Upper lobe of left lung (tissue), 6 donors: Measurements from ENCODE around the gene HDAC8. TPM values are rescaled to one million over a fixed set of nuclear protein-coding genes. Genes with fewer than 3 reads are reported as not detected.

Experiments
- ATAC-seq, 2 donors: fragments of 200-7000 bp; cut with Tn5 transposase; one replicate each; pipeline ENCODE4 v1.9.1; 2022; ENCODE audit warnings: mild to moderate bottlenecking in 2 of 2, moderate library complexity in 2 of 2; ENCODE audit not compliant: low FRiP score in 2 of 2
- DNase-seq, 2 donors: peaks; one replicate each; pipeline ENCODE4 v3.0.0-alpha.2; 2019 to 2020
- H3K27ac ChIP-seq, 4 donors: fragments of 200-600 bp; sonication (generic); one replicate each; pipeline ENCODE4 v1.5.1; 2016 to 2019
- H3K27me3 ChIP-seq, 4 donors: fragments of 200-600 bp; sonication (generic); one replicate each; pipeline ENCODE4 v1.5.1; 2017 to 2019
- H3K36me3 ChIP-seq, 4 donors: fragments of 200-600 bp; sonication (generic); one replicate each; pipeline ENCODE4 v1.5.1; 2016 to 2019
- H3K4me1 ChIP-seq, 4 donors: fragments of 200-600 bp; sonication (generic); one replicate each; pipeline ENCODE4 v1.5.1; 2018 to 2019
- H3K4me3 ChIP-seq, 4 donors: fragments of 200-600 bp; sonication (generic); one replicate each; pipeline ENCODE4 v1.5.1; 2017 to 2019; ENCODE audit warnings: mild to moderate bottlenecking in 2 of 4, moderate library complexity in 1 of 4
- H3K9me3 ChIP-seq, 4 donors: fragments of 200-600 bp; sonication (generic); one replicate each; pipeline ENCODE4 v1.5.1; 2018 to 2019
- EP300 ChIP-seq, 4 donors: sonication (generic); formaldehyde crosslinking; IDR thresholded peaks; one replicate each; pipeline ENCODE4 v1.5.1; 2017; ENCODE audit warnings: antibody characterized with exemption in 4 of 4, control low read depth in 2 of 4
- POLR2A ChIP-seq, 4 donors: fragments of 450-650 bp; IDR thresholded peaks; one replicate each; pipeline ENCODE4 v1.5.1; 2016 to 2017; ENCODE audit warnings: antibody characterized with exemption in 4 of 4, mild to moderate bottlenecking in 2 of 4
- POLR2AphosphoS5 ChIP-seq, 2 donors: sonication (generic); formaldehyde crosslinking; IDR thresholded peaks; one replicate each; pipeline ENCODE4 v1.5.1; 2017; ENCODE audit warnings: antibody characterized with exemption in 2 of 2
- WGBS, 2 donors: methylation state at CpG; one replicate each; pipeline ENCODE4 v1.1.5; 2017 to 2018; 5-methylcytosine and 5-hydroxymethylcytosine counted together
- total RNA-seq, 6 donors: library from RNA; depleted of rRNA in 4 of 6; stranded (reverse); fragments of >200 nt in 4 of 6; gene quantifications; one replicate each; pipeline versions ENCODE4 v1.1.0 to v1.2.1, GENCODE V29; 2016 to 2021
- TF ChIP-seq, protein P1 (sequence below), 6 experiments: fragments of 450-650 bp in 4 of 6; fragments of 200-600 bp in 2 of 6; sonication (generic) in 2 of 6; IDR thresholded peaks; one replicate each; pipeline ENCODE4 v1.5.1; 2016 to 2019; ENCODE audit warnings: antibody characterized with exemption in 6 of 6
- donor health status: DM: no; HTN: no; CAD: no; lungs with moderate emphysema.
- donor health status: DM: no; HTN: yes; CAD: no; lungs with severe emphysema.

The HDAC8 gene
- total RNA-seq, 6 donors from 2014 or later, result 21.5 to 56.6 (median 35.0) TPM

DNA sequence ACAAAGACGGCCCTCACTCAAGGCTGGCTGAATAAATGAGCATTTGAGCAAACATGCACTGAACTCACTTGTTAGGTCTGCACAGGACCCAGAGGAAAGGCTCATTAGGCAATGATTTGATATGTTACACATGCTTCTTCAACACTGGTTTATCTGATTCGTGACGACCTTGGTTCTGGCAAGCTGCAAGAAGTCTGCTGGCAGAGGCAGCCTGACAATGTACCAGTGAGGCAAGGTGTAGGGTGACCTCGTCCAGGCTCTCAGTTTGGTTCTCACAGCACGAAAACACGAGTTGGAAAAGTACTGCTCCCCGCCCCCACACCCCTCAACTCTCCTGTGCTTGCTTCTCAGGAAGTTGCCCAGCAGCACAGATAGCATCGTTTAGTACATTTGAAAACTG lies 203.8 kb downstream of the HDAC8 start:
- H3K9me3 ChIP-seq, result no peaks in the 10 kb centered on the region
- no peaks in the 10 kb centered on the region for H3K27me3 ChIP-seq
- WGBS, 2 donors, result 63 to 87% methylated on average over 6 to 8 of the region's 8 CpGs
- no peak overlapping the region for H3K27ac ChIP-seq
- H3K36me3 ChIP-seq, result no peaks in the 10 kb centered on the region
- H3K4me3 ChIP-seq, result no peak overlapping the region
- ATAC-seq (no peak), DNase-seq (no peak)
- H3K4me1 ChIP-seq, result no peaks in the 10 kb centered on the region
- TF ChIP-seq POLR2A (IDR thresholded peaks at IDR 0.05) (no peak), POLR2AphosphoS5 (IDR thresholded peaks at IDR 0.05) (no peak), EP300 (IDR thresholded peaks at IDR 0.05) (no peak)
- TF ChIP-seq, protein P1, sequence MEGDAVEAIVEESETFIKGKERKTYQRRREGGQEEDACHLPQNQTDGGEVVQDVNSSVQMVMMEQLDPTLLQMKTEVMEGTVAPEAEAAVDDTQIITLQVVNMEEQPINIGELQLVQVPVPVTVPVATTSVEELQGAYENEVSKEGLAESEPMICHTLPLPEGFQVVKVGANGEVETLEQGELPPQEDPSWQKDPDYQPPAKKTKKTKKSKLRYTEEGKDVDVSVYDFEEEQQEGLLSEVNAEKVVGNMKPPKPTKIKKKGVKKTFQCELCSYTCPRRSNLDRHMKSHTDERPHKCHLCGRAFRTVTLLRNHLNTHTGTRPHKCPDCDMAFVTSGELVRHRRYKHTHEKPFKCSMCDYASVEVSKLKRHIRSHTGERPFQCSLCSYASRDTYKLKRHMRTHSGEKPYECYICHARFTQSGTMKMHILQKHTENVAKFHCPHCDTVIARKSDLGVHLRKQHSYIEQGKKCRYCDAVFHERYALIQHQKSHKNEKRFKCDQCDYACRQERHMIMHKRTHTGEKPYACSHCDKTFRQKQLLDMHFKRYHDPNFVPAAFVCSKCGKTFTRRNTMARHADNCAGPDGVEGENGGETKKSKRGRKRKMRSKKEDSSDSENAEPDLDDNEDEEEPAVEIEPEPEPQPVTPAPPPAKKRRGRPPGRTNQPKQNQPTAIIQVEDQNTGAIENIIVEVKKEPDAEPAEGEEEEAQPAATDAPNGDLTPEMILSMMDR (IDR thresholded peaks at IDR 0.05), result no peak

DNA sequence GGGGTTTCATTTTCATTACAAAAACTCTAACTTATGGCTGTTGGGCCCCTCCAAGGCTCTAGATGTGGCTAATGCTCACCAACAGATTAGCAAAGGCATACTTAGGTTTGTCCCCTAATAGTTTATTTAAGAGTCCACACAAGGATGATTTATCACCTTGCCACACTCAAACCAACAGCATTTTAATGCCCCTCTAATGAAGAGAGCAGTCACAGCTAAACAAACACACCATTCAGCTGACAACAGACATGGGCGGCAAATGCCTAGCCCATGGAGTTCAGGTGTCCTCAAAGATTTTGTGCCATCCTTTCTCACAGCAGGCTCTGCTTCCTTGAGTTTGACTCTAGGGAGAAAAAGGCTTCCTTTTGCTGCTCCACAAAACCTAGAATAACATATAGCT lies 205.1 kb downstream of the HDAC8 start:
- WGBS, 2 donors, result 100% methylated on average over 1 of the region's 1 CpG; no CpG with 5 or more reads in 1 of the 2 donors
- no peaks in the 10 kb centered on the region for H3K36me3 ChIP-seq
- no peak overlapping the region for H3K27ac ChIP-seq
- no peaks in the 10 kb centered on the region for H3K4me1 ChIP-seq
- no peaks in the 10 kb centered on the region for H3K27me3 ChIP-seq
- no peak overlapping the region for H3K4me3 ChIP-seq
- TF ChIP-seq EP300 (IDR thresholded peaks at IDR 0.05) (no peak), POLR2A (IDR thresholded peaks at IDR 0.05) (no peak), POLR2AphosphoS5 (IDR thresholded peaks at IDR 0.05) (no peak)
- TF ChIP-seq, protein P1 (IDR thresholded peaks at IDR 0.05), result no peak
- ATAC-seq (no peak), DNase-seq (no peak)
- no peaks in the 10 kb centered on the region for H3K9me3 ChIP-seq

DNA sequence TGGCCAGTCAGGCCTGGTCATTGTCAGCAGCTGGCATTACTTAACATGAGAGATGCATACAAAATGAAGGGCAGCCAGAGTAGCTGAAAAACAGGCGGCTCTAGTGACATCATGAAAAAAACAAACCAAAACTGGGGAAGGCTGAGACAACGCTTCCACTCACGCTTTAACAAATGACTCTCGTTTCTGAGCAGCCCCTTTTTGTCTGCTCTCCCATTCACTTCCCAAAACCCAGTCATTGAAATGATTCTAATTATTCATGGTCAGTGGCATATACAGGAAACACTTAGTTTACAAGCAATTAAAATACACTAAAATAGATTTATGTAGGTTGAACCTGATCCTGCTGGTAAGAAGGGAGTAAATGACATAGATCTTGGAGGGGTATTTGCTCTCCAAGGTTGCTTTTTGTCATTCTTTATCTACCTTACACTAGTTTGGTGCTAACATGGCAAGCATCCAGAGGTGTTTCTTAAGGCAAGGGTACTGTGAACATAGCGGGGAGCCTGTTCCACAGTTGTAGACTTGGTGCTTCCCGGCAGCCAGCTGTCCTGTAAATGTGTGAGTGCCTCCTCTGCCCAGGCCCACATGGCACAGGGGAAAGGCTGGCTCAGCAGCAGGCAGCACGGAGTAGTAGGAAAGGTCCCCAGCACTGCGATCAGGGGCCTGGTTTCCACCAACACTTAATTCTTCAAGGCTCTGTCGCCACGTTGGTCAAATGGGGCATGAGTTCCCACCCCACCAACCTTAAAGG lies 205.8 kb downstream of the HDAC8 start:
- Histone ChIP-seq H3K36me3 (no peaks in the 10 kb centered on the region), H3K27me3 (no peaks in the 10 kb centered on the region), H3K4me3 (no peak overlapping the region), H3K27ac (no peak overlapping the region), H3K9me3 (no peaks in the 10 kb centered on the region), H3K4me1 (no peaks in the 10 kb centered on the region)
- no peak for TF ChIP-seq POLR2A (IDR thresholded peaks at IDR 0.05)
- no peak for TF ChIP-seq EP300 (IDR thresholded peaks at IDR 0.05)
- TF ChIP-seq, protein P1 (IDR thresholded peaks at IDR 0.05), result no peak
- no peak for TF ChIP-seq POLR2AphosphoS5 (IDR thresholded peaks at IDR 0.05)
- no peak for DNase-seq
- peak in 1 of 2 donors; percentile 19 for ATAC-seq
- 77 to 78% methylated on average over 7 to 10 of the region's 10 CpGs for WGBS, 2 donors

DNA sequence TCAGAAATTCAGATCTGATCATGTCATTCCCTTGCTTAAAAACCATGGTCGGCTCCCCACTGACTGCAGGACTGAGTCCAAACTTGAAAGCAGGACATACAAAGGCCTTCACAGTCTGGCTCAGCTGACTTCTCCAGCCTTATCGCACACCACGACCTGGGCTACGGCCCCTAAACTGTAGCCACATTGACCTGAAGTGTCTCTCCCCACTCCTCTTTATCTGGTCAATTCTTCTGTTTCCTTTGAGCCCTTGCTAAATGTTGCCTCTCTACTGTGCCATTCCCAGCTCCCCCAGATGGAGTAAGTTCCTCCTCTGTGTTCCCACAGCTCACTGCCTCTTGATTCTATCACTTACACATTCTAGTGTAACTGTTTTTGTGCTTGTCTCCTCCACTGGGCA lies 206.5 kb downstream of the HDAC8 start:
- Histone ChIP-seq H3K4me3 (no peak overlapping the region), H3K4me1 (no peaks in the 10 kb centered on the region), H3K9me3 (no peaks in the 10 kb centered on the region), H3K27me3 (no peaks in the 10 kb centered on the region), H3K27ac (no peak overlapping the region), H3K36me3 (no peaks in the 10 kb centered on the region)
- ATAC-seq (no peak), DNase-seq (no peak)
- WGBS, 2 donors, result 83 to 94% methylated on average over 4 of the region's 4 CpGs
- TF ChIP-seq, protein P1 (IDR thresholded peaks at IDR 0.05), result no peak
- TF ChIP-seq POLR2AphosphoS5 (IDR thresholded peaks at IDR 0.05), result no peak
- no peak for TF ChIP-seq EP300 (IDR thresholded peaks at IDR 0.05)

DNA sequence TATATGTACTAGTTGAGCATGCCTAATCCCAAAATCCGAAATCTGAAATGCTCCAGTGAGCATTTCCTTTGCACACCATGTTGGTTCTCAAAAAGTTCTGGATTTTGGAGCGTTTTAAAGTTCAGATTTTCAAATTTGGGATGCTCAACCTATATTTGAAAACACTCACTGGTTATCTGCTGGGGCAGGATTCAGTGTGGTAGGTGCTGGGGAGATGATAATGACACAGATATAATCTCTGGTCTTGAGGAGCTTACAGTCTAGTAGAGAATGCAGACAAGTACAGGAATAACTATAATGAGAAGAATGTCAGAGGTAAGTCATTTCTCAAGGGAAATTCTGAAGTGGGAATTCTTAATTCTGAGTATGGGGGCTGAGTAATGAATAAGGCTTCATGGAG lies 207.5 kb downstream of the HDAC8 start:
- 54 to 94% methylated on average over 2 of the region's 2 CpGs for WGBS, 2 donors
- Histone ChIP-seq H3K4me3 (no peak overlapping the region), H3K36me3 (no peaks in the 10 kb centered on the region), H3K27me3 (no peaks in the 10 kb centered on the region), H3K4me1 (no peaks in the 10 kb centered on the region), H3K9me3 (no peaks in the 10 kb centered on the region), H3K27ac (no peak overlapping the region)
- no peak for TF ChIP-seq POLR2A (IDR thresholded peaks at IDR 0.05)
- TF ChIP-seq, protein P1 (IDR thresholded peaks at IDR 0.05), result no peak
- no peak for TF ChIP-seq EP300 (IDR thresholded peaks at IDR 0.05)
- no peak for TF ChIP-seq POLR2AphosphoS5 (IDR thresholded peaks at IDR 0.05)
- no peak for ATAC-seq
- no peak for DNase-seq
